Measurements from ENCODE around the gene GPC5.

DNA sequence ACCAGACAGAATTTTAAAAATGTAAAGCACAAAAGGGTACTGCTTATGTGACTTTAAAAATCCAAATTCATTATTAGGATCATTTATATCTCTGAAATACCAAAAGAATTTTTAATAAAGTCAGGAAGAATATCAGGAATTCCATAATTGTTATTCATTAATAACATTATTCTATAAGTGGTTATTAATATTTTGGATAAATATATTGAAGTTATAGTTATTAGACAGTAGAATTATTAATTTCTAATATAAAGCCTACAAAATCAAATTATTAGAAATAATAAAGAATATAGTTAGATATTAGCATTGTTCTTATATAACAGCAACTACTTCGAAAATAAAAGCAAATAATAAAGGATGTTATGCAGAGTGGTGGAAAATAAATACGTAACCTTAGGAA lies 105.8 kb downstream of the GPC5 start:
- TF ChIP-seq, protein P1, sequence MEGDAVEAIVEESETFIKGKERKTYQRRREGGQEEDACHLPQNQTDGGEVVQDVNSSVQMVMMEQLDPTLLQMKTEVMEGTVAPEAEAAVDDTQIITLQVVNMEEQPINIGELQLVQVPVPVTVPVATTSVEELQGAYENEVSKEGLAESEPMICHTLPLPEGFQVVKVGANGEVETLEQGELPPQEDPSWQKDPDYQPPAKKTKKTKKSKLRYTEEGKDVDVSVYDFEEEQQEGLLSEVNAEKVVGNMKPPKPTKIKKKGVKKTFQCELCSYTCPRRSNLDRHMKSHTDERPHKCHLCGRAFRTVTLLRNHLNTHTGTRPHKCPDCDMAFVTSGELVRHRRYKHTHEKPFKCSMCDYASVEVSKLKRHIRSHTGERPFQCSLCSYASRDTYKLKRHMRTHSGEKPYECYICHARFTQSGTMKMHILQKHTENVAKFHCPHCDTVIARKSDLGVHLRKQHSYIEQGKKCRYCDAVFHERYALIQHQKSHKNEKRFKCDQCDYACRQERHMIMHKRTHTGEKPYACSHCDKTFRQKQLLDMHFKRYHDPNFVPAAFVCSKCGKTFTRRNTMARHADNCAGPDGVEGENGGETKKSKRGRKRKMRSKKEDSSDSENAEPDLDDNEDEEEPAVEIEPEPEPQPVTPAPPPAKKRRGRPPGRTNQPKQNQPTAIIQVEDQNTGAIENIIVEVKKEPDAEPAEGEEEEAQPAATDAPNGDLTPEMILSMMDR (IDR thresholded peaks at IDR 0.05): no peak
- TF ChIP-seq POLR2A (IDR thresholded peaks at IDR 0.05): no peak

All from testis (tissue), 2 donors.